Mammary epithelial cell (primary cell): Measurements from ENCODE around the gene CAMK2D.

ENCODE experiments used
- CTCF ChIP-seq, 2 donors: IDR thresholded peaks in 1 of 2; conservative IDR thresholded peaks in 1 of 2; 2 replicates each; pipeline ENCODE4 v1.5.1; 2011 to 2012; ENCODE audit warnings: inconsistent platforms in 2 of 2, low read length in 2 of 2, mild to moderate bottlenecking in 2 of 2, control low read depth in 1 of 2, low read depth in 1 of 2; ENCODE audit not compliant: insufficient read depth in 1 of 2; ENCODE audit errors: extremely low read depth in 1 of 2
- EZH2 ChIP-seq: IDR thresholded peaks from 2 replicates; pipeline ENCODE4 v1.6.1; 2012; ENCODE audit warnings: low read length, inconsistent platforms, borderline replicate concordance

GRCh38 chr4:113711883-113712662 is 49.5 kb downstream of the CAMK2D start:
- TF ChIP-seq CTCF (conservative IDR thresholded peaks at IDR 0.05 in 1 of 2, IDR thresholded peaks at IDR 0.05 in 1 of 2; ENCODE audit: extremely low read depth in 1 of 2, insufficient read depth in 1 of 2, low read depth in 1 of 2, low read length in 2 of 2), result no peak
- no peak for TF ChIP-seq EZH2
